Astrocyte of the cerebellum (primary cell): ENCODE measurements around the gene RRP1B.

Source experiments
- DNase-seq: peaks from one replicate; pipeline ENCODE4 v3.0.0-alpha.2; 2011; ENCODE audit warnings: low read depth
- H3K4me3 ChIP-seq: 2 replicates; pipeline ENCODE4 v1.5.1; 2011; ENCODE audit warnings: mild to moderate bottlenecking, low read depth, low read length, moderate library complexity
- CTCF ChIP-seq: IDR thresholded peaks from 2 replicates; pipeline ENCODE4 v1.5.1; 2012; ENCODE audit warnings: low read length, low read depth, moderate library complexity, mild to moderate bottlenecking; ENCODE audit errors: missing control alignments
- in situ Hi-C: cut with HindIII; loops from 2 replicates; pipeline ENCODE4 v1.10.0; 2017; ENCODE audit warnings: low sequenced_read_pairs

Gene RRP1B

DNA sequence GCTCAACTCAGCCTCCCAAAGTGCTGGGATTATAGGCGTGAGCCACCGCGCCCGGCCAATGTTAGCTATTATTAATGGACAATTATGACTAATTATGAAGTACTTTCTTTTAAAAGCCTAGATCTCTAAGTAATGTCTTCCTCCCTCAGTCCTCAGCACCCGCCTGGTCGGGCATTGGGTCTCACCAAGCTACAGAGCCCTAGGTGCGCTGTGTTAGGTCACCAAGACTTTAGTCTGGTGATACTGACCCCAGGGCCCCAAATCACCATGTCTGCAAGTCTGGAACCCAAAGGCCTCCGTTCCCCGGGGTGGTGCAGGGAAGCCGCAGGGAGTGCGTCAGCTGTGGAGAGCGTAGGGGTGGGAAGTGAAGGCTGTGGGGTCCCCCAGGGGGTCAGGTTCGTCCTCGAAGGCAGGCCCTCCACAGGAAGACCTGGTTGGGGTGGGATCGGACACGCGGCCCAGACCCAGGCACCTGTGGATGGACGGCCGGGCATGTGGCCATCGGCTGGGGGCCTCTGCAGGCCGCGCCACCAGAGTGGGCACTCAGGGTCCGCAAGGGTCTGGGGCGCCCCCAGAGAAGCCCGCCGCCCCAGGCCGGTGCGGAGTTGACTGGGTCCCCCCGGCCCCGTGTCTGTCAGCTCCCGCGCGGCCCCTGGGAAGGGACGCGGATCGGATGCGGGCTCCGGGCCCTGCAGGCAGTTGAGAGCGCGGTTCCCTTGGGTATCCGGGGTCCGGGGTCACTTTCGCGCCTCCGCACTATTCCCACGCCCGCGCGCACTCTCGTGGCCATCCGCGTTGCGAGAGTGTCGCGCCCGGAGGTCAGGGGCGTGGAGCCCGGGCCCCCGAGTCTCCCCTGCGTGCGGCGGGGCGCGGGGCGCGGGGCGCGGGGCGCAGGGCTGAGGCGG is 58.9 kb downstream of the RRP1B start:
- no peak for TF ChIP-seq CTCF
- in situ Hi-C loops: no loop called here
- DNase-seq: no peak
- peak overlapping the region; percentile 84 for H3K4me3 ChIP-seq

DNA sequence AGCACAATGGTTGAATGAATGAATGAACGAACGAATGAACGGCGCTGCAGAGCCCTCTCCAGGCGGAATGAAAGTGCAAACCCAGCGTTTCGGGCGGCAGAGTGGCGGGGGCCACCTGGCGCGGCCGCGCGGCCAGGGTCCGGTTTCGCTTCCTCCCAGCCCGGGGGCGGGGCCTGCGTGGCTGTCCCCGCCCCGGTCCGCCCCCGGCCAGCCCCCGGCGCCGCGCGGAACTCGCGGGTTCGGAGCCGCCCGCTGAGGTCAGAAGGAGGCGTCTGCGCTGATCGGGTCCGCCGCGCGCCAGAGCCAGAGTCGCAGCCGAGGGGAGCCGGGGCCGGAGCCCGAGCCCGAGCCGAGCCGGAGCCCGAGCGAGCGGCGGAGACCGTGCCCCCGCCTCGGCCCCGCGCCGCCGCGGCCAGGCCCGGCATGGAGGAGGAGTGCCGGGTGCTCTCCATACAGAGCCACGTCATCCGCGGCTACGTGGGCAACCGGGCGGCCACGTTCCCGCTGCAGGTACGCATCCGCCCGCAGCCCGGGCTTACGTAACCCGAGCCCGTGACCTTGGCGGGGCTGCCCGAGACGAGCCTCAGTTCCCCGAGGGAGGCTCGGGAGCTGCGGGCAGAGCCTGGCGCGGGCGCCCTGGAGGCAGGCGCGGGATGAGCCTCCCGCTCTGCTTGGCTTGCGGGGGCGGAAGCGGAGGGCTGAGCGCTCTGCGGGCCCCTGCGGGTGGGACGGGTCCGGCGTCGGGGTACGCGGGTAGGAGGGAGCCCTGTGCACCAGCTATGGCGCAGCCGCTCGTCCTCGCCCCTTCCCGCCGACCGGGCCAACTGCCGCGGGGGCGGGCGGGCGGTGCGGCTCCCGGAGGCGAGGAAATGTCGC is 59.8 kb downstream of the RRP1B start, which contains the start of gene PDXK:
Gene PDXK (plus strand): TSS at position 258 of the 876 bp plus-strand sequence. CDS start 166 bp downstream, at position 424.
- DNase-seq: no peak
- TF ChIP-seq CTCF: no peak
- peak within 1 kb of the TSS; percentile 84 for H3K4me3 ChIP-seq
- in situ Hi-C loops: no loop called here

DNA sequence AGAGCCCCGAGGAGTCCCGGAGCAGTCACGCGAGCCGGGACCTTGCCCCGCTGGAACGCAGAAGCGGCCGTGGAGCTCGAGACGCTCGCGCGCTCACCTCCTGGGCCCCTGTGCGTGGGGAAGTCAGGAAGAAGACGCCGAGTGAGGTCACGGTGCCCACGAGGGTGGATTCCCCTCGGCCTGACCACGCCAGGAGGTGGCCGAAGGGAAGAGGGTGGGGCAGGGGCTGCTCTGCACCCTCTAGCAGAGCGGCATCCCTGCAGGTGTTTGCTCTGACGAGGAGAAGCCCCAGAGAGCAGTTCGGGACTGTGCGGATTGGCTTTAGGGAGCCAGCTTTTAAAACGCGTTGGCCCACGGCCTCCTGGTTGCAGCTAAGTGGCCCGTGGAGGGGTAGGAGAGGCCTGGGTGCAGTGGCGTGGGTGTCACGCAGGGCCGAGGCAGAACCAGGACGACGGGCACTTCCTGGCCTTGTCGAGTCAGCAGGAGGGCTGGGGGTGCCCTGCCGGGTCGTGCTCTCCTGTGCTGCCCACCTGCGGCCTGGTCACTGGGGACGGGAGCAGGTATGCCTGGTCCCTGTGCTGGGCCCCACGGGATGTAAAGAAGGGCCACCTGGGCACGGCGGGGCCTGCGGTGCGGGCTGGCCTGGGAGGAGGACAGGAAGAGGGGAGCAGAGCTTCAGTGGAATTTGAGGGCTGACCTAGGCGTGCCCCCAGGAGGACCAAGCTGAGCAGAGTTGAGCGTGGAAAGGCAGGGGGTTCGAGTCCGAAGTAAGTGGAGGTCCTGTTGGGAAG is 60.6 kb downstream of the RRP1B start:
- no peak for DNase-seq
- peak overlapping the region; percentile 84 for H3K4me3 ChIP-seq
- in situ Hi-C loops: no loop called here
- no peak for TF ChIP-seq CTCF

- TF ChIP-seq CTCF: no peak
- H3K4me3 ChIP-seq: peak overlapping the region; percentile 84
- in situ Hi-C loops: no loop called here
- no peak for DNase-seq
These were observed 61.3 kb downstream of the RRP1B start for GRCh38 chr21:43720539-43721166.

DNA sequence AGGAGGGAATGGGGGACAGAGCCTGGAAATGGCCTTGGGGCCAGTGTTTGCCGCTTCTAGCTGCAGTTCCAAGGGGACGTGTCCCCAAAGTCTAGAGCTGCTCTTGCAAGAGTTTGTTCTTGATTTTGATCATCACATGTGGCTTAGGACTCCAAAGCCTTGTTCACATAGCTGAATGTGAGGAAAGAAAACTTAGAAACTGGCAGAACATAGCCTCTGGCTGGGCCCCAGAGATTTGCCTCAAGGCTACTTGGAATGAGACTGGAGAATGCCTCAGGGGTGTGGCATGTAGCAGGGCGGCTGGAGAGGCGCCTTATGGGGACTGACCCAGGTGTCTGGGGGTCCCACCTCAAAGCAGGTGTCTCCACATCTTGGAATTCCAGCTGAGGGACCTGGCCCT is 61.8 kb downstream of the RRP1B start:
- no peak for TF ChIP-seq CTCF
- in situ Hi-C loops: no loop called here
- DNase-seq: no peak
- peak overlapping the region; percentile 84 for H3K4me3 ChIP-seq
